Tibial nerve (tissue), 3 donors: ENCODE results near the gene AP2M1.

Source experiments
- CTCF ChIP-seq, 5 experiments: fragments of 200-600 bp in 3 of 5; fragments of 450-650 bp in 2 of 5; sonication (generic) in 3 of 5; IDR thresholded peaks; one replicate each; pipeline ENCODE4 v1.5.1; 2016 to 2019; ENCODE audit warnings: antibody characterized with exemption in 5 of 5, mild to moderate bottlenecking in 3 of 5, moderate library complexity in 2 of 5
- POLR2A ChIP-seq, 2 donors: fragments of 450-650 bp; IDR thresholded peaks; one replicate each; pipeline ENCODE4 v1.6.1; 2017; ENCODE audit warnings: antibody characterized with exemption in 2 of 2, mild to moderate bottlenecking in 2 of 2, moderate library complexity in 2 of 2

- TF ChIP-seq POLR2A (IDR thresholded peaks at IDR 0.05) (no peak), CTCF (IDR thresholded peaks at IDR 0.05) (no peak)
Observed at GRCh38 chr3:184144505-184144904, 30.1 kb upstream of the AP2M1 start.
